ENCODE measurements around the gene TTC34. TPM values are rescaled to one million over a fixed set of nuclear protein-coding genes. Genes with fewer than 3 reads are reported as not detected.

TTC34 gene
- total RNA-seq, 1 donor from 2014 or later = 0.10 TPM

DNA sequence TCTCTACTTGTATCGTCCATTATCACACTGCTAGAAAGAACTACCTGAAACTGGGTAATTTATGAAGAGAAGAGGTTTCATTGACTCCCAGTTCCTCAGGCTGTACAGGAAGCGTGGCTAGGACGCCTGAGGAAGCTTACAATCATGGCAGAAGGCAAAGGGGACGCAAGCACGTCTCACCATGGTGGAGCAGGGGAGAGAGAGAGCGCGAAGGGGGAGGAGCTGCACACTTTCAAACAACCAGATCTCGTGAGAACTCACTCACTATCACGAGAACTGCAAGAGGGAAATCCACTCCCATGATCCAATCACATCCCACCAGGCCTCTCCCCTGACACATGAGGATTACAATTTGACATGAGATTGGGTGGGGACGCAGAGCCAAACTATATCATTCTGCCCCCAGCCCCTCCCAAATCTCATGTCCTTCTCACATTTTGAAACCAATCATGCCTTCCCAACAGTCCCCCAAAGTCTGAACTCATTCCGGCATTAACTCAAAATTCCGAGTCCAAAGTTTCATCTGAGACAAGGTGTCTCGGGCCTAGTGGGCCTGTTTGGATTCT is 176.7 kb downstream of the TTC34 start:
- DNase-seq = no peak

DNA sequence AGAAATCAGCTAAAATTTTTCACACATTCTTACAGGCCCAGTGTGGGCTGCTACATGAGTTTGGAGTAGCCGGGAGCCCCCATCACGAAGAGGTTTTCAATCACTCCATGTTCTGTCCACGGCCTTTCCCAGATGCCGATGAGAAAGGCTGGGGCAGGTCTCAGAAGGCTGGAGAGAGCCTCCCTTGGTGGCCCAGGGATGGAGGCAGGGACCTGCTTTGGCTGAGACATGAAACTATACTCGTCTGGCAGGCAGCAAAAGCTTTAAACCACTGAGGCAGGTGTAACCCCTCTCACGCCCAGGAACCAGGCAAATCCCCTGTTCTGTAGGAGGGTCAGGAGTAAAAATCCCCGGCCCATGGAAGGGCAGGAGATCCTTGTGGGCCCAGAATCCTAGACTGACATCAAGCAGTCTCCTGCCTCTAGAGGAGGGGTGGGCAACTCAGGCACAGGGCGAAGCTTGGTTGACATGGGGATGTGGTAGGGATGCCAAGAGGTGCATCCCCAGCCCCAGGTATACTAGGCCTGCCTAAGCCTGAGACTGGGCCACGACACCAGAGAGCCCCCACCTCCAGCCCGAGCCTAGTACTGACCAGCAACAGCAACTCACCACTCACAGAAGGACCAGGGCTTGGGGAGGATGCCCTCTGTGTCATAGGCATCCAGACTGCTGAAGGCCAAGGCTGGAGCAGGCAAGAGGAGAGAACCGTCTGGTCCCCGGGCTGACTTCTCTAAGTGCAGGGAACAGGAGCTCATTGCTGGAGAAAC is 177.7 kb downstream of the TTC34 start:
- DNase-seq = no peak

DNA sequence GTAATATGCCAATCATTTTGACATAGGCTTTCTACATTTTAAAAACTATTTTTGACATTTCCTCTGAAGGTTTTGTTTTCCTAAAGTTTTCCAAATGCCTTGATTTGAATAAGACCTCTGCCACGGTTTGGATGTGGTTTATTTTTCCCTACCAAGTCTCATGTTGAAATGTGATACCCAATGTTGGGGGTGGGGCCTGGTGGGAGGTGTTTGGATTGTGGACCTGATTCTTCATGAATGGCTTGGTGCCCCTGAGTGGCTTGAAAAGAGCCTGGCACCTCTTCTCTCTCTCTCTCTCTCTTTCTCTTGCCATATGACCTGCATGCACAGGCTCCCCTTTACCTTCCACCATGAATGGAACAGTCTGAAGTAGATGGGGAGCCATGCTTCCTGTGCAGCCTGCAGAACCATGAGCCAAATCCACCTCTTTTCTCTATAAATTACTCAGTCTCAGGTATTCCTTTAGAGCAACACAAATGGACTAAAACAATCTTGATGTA is 183.5 kb downstream of the TTC34 start:
- DNase-seq = no peak

DNA sequence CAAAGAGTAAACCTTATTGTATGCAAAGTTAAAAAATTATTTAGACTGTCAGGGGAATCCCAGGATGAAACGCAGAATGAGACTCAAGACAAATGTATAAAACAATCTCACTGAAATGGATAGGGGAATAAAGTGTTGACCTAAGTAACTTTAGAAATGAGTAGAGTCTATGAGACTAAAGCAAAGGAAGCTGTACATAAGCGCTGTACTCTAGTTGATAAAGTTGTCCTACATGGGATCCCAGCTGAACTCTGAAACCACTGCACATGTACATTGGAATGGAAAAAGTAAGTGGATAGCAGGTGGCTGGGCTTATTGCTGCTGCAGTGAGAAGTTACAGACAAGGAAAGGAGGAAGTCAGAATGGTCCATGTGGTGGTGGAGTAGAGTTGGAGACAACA is 187.3 kb downstream of the TTC34 start:
- no peak for DNase-seq

DNA sequence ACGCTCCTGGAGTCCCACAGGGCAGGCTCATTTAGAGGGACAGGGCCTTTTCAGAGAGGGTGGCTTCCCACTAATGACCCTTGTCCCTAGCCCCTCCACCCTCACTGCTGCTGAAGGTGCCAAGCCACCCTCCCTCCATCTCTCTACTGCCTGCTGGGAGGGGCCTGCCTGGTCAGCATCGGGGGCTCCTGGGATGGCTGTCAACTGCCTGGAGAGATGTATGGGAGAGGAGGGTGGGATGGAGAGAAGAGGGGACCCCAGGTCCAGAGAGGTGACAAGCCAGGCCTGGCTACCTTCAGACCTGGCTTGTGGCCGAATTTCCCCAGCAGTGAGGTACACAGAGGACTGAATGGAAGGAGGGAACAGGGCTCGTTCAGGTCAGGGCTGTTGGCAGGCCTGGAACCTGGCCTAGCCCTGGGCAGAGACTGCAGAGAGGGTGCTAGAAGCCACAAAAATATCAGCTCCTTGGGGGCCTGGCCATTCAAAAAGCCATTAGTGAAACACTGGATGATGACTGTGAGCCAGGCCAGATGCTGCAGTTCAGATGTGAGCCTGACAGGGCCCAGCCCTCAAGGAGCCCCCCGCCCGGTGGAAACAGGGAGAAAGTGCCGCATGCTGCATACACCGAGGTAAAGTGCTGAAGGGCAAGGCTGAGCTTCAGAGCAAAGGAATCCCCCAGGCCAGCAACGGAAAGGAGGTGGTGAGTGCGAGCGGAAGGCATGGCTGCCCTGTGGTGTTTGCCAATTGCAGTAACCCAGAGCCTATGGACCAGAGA is 188.7 kb downstream of the TTC34 start:
- no peak for DNase-seq

DNA sequence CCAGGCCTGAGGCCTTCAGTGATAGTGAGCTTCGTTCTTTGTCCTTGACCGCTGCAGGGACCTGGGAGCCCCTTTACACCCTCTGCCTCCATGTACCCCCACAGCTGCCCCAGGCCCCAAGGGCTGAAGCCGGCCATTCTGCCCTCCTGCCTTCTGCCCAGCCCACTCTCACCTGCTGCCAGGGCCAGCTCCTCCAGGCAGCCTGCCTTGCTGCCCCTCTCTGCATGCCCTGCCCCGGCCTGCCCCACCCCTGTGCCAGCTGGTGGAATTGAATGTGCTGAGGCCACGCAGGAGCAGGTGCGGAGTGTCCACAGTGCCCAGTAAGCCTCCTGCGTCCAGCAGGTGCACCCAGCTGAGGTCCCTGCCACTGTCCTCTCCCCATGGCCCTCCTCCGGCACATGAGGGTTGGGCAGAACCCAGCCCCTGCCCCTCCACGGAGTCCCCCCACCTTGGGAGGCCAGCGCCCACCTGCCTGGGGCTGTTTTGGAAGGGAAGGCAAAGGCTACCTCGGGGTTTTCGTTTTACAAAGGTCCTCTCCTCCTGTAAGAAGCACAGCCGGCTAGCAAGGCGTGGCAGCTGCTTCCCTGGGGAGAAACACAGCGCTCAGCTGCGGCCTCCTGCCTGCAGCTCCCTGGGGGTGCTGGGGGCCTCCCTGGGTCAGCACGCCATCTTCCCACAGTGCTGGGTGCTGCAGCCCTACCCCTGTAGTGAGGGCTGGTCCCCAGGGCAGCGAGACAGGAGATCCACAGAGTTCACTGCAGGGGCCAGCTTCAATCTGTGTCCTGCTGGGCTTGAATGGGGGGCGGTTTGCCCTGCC is 189.7 kb downstream of the TTC34 start:
- no peak for DNase-seq

DNA sequence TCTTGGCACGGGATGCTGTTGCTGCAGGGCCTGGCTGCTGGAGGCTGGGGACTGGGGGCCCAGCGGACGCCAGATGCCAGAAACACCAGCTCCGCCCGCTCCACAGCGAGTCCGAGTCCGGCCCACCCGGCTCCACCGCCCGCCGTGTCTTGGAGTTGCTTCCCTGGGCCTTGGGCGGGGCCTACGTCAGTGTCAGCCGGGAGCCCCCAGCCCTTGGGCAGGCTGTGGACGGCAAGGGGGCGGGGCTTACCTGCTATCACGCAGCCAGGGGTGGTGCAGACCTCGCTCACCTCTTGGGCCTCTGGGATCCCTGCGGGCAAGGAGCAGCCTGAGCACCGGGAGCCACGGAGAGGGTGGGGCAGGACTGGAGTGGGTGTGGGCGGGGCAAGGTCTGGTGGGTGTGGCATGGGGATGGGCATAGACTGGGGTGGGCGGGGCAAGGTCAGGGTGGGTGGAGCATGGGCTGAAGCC is 190.4 kb downstream of the TTC34 start:
- DNase-seq = no peak

DNA sequence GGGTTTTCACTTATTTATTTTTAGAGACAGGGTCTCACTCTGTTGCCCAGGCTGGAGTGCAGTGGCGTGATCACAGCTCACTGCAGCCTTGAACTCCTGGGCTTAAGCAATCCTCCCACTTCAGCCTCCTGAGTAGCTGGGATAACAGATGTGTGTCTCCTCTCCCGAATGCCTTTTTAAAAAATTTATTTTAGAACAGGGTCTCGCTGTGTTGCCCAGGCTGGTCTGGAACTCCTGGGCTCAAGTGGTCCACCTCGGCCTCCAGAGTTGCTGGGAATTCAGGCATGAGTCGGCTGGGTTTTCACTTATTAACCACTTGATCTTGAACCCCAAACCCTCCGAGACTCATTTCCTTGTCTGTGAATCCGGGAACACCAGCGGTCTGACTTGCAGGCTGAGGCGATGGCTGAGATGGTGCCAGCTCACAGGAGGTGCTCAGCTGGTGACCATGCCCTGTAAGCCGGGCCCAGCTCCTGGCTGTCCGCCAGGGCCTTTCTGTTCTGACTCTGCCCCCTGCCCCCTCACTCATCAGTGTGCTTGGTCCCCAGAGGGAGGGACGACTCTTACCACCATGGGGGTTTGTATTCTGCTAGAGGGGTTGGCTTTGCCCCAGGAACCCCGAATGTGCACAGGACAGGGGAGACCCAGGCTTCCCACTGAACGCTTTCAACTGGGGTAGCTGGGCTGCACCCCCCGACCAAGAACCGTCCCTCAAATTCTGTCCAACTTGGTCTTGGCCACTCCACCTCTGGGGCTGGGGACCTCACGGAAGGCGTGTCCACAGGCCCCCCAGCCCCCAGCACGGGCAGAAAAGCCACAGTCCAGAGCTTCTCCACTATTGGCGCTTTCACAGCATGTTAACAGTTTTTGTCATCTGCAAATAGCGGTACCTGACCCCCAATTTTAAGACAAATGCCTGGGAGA is 191.2 kb downstream of the TTC34 start:
- no peak for DNase-seq

DNA sequence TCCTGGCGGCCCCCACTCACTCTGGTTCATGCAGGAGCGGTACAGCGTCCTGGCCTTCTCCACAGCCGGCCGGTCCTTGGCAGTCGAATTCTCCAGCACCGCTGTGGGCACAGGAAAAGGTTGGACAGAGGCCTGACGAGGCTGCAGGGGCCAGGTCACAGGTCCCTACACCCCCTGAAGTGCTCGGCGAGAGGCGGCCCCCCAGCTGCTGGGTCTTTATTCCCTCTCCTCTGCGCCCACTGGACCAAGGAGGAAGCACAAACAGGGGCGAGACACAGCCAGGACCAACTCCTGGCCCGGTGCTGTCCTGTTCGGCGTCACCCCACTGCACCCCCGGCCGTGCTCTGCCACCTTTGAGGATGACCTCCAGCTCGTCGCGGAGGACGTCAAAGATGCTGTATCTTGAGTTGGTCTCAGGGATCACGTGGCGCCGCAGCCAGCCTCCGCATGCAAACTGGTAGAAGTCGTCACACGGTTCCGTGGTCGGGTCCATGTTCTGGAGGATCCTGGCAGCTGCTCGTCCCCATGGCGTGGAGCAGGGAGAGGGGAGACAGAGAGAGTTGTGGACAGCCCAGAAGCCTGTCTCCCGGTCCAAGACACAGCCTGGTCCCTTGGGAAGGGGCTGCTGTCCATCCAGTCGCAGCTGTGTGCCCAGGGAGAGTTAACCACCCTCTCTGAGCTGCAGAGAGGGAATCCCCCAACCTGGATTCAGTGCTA is 192.0 kb downstream of the TTC34 start:
- DNase-seq = no peak

DNA sequence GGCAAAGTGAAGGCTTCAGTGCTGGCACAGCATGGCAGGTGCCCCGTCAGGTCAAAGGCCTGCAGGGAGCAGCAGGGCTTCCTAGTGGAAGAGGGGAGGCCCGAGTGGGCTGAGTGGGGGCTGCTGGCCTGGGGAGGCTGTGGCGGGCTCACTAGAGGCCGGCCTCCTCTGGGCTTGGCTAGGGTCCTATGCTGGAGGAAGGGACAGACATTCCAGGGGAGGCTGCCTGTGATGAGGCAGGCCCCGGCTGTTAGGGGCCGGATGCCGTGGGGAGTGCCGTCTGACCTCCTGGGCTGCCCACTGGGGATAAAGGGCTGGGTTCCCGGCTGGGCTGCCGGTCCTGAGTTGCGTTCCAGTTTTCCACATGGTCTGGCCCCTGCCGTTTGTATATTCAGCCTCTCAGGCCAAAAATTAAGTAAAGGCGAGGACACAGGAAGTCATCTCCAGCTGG is 193.8 kb downstream of the TTC34 start:
- DNase-seq = no peak

DNA sequence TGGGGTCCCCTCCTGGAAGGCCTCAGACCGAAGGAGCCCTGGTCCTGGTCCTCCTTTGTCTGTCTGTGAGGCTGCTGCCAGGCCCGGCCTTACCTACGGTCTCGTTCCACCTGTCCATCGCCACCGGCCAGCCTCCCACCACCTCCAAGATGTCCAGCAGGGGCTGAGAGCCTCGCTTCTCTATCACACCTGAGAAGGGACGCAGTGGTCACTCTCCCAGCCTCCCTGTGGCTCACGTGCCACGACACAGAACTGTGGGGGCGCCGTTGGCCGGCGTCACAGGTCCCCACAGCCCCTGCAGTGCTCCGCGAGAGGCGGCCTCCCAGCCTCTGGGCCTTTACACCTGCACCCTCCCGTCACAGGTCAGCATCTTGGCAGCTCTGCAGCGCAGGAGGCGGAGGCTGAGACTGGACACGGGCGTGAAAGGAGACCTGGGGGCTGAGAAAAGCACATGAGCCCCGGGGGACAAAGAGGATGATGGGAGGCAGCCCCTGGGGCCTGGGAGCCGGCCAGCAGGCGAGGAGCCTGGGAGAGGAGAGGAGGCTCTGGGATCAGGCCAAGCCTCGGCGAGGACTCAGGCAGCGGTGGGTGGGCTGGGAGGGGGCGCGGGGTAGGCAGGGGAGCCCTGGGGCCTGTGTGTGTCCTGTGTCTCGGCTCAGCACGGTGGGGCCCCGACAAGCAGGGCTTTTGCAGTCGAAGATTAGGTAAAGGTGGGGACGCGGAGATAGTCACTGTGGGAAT is 194.4 kb downstream of the TTC34 start:
- no peak for DNase-seq

DNA sequence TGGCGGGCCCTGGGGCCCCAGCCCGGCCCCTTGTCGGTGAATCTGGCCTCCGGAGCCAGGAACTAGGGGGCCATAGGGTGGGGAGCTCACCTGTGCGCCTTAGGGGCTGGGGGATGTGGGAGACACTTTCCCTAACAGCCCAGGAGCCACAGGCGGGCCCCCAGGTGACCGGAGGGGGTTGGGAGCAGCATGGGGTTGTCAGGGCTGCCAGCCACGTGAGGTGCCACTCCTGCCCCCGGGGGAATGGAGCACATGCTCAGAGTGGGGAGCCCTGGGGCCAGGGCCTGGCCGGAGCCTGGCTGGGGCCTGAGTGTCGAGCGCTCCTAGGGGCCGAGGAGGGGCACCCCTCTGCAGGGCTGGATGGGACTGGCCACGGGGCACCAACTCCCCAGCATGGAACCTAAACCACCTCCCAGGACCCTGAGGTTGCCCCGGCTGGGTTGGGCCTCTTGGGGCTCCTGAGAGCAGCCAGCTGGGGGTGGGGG is 195.1 kb downstream of the TTC34 start:
- DNase-seq = no peak

DNA sequence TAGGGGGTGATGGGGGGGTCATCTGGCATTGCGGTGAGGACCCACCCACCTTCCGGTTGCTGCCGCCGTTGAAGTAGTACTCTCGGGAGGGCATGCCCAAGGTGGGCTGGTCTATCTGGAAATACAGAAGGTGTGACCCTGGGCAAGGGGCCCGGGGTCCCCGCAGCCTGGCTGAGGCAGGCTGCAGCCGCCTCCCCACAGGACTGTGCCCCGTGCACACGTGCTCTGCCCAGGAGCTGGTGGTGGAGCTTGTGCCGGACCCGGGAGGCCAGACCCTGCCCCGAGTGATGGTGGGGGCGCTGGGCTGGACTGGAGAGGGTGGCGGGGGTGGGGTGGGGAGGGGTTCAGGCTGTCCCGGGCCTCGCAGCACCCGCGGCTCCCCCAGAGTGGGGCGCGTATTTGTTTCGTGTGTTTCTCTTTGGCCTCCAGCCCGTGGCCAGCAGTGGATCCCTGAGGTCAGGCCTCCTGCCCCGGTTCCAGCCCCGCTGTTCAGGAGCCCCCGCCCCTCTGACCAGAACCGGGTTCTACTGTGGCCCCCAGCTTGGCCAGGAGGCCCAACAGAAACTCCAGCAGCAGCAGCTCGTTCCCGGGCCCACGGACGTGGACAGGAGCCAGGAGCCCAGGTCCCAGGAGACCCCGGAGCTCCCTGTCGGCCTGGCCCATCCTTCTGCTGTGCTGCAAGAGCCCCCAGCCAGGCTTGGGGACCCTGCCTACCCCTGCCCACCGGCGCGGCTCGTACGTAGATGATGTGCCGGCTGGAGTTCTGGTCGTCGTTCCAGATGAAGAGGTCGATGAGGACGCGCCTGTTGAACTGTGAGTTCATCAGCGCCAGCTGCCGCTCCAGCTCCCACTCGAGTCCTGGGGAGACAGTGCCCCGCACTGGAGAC is 195.7 kb downstream of the TTC34 start:
- DNase-seq = no peak

DNA sequence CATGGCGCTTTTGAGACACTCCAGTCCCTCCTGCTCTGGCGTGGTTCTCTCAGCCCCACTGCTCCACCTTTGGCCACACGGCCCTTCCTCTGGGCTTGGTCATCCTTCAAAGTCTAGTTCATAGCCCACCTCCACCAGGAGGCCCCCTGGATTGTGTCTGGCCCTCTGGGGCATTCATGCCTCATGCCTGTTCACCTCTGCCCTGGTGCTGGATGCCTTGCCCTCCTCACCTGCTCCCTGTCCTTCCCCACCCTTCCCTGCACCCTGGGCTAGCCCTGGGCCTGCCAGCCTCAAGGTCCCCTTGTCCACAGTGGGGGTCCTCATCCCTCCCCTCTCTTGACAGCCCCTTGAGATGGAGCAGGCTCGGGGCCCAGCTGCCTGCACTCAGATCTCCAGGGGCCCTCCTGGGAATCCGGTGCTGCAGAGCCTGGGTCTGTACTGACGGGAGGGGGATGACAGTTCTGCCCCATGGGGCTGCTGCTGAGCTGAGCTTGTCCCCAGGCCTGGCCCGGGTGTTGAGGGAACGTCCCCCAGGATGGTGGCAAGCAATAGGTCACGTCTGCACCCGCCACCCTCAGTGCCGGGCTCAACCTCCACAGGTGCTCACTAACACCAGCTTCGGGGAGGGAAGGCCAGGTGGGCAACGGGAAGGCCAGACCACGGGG is 196.5 kb downstream of the TTC34 start:
- DNase-seq = no peak

DNA sequence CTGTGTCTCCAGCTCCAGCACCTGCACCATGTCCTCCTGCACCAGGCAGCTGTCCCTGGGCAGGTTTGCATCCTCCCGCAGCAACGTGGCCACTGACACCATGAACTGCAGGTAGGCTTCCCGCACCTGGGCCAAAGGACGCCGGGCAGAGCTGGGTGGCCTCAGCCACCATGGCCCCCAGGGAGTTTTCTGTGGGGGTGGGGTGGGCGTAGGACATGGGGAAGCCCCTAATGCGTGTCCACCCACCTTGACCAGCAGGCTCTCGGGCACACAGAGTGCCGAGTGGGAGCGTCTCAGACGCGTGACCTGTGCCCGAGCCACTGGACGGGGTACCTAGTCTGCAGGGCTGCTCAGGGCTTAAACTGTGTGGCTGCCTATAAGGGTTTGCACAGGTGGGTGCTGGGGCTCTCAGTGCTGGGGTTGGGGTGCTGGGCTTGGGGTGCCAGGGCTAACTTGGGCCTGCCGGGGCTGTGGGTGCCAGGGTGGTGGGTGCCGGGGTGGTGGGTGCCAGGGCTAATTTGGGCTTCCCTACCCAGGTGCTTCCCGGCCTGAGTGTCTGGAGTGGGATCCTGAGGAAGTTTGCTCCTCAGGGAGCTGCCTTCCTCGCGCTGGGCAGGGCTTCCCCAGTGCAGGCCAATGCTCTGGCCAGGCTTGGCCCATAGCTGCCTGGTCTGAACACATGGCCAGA is 197.2 kb downstream of the TTC34 start:
- DNase-seq = no peak

DNA sequence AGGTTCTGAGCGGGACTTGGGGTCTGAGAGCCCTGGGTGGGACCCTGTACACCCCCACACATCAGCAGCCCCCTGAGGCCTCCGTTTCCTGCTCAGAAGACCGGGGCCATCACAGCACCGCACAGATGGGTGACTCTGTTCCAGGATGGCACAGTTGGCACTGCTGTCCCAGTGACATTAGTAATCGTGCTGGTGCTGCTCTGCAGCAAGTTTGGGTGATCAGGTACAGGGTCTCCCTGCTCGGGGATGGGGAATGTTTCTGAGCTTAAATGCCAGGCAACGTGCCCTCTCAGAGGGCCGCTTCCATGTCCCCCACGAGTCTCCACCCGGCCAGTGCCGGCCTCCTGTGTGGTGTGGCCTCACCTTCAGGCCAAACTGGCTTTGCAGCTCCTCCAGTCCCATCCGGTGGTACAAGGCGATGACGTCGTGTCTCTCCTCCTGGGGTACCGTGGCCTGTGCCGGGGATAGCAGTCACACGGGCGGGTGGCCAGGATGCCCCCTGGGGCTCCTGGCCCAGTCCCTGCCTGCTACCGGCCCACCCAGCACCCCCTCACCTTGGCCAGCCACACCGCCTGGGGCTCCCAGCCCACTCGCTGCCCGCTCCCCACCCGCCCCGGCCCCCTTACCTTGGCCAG is 197.9 kb downstream of the TTC34 start:
- no peak for DNase-seq
